GM23338 (cell line): ENCODE results near the gene EVC. TPM values are rescaled to one million over a fixed set of nuclear protein-coding genes. Genes with fewer than 3 reads are reported as not detected.

Source experiments
- ATAC-seq: fragments of 200-7000 bp; cut with Tn5 transposase; 3 replicates; pipeline ENCODE4 v1.9.1; 2020
- DNase-seq: peaks from one replicate; pipeline ENCODE4 v3.0.0-alpha.2; 2015; ENCODE audit warnings: low spot score
- H2AFZ ChIP-seq: fragments of 200-600 bp; sonication (generic); 2 replicates; pipeline ENCODE4 v1.8.0; 2016; ENCODE audit warnings: antibody characterized with exemption, mild to moderate bottlenecking, moderate library complexity
- H3F3A ChIP-seq: fragments of 200-600 bp; sonication (generic); replicated peaks from 2 replicates; pipeline ENCODE4 v1.8.0; 2017; ENCODE audit warnings: antibody characterized with exemption, mixed run types, low read depth
- H3K27ac ChIP-seq: fragments of 200-600 bp; sonication (generic); 2 replicates; pipeline ENCODE4 v1.6.1; 2016; ENCODE audit warnings: low read depth
- H3K27me3 ChIP-seq: fragments of 200-600 bp; sonication (generic); 2 replicates; pipeline ENCODE4 v1.8.0; 2016; ENCODE audit warnings: mild to moderate bottlenecking, mixed run types, moderate library complexity; ENCODE audit not compliant: insufficient read depth
- H3K36me3 ChIP-seq: fragments of 200-600 bp; sonication (generic); 2 replicates; pipeline ENCODE4 v1.8.0; 2016; ENCODE audit warnings: mild to moderate bottlenecking; ENCODE audit not compliant: insufficient read depth
- H3K4me1 ChIP-seq: fragments of 200-600 bp; sonication (generic); 2 replicates; pipeline ENCODE4 v1.8.0; 2016; ENCODE audit warnings: mild to moderate bottlenecking, moderate library complexity; ENCODE audit not compliant: insufficient read depth
- H3K4me2 ChIP-seq: fragments of 200-600 bp; sonication (generic); 2 replicates; pipeline ENCODE4 v1.7.1; 2017; ENCODE audit warnings: mixed run types
- H3K4me3 ChIP-seq: fragments of 200-600 bp; sonication (generic); 2 replicates; pipeline ENCODE4 v1.6.1; 2016; ENCODE audit warnings: mixed run types
- H3K79me2 ChIP-seq: fragments of 200-600 bp; sonication (generic); replicated peaks from 2 replicates; pipeline ENCODE4 v1.8.0; 2017; ENCODE audit warnings: mild to moderate bottlenecking; ENCODE audit not compliant: insufficient read depth
- H3K9me2 ChIP-seq: fragments of 200-600 bp; sonication (generic); 2 replicates; pipeline ENCODE4 v1.8.0; 2017; ENCODE audit not compliant: insufficient read depth
- H4K20me1 ChIP-seq: fragments of 200-600 bp; sonication (generic); replicated peaks from 2 replicates; pipeline ENCODE4 v1.8.0; 2017; ENCODE audit warnings: mild to moderate bottlenecking; ENCODE audit not compliant: insufficient read depth
- H3K27ac Mint-ChIP-seq: 2 replicates; pipeline ENCODE4 v1.8.0; 2020; ENCODE audit warnings: inconsistent platforms, mild to moderate bottlenecking, moderate library complexity, mixed read lengths
- H3K27me3 Mint-ChIP-seq: 3 replicates; pipeline ENCODE4 v1.8.0; 2022; ENCODE audit warnings: low read depth, mild to moderate bottlenecking, moderate library complexity, mixed read lengths, inconsistent platforms; ENCODE audit not compliant: insufficient read depth, poor library complexity
- H3K36me3 Mint-ChIP-seq: 3 replicates; pipeline ENCODE4 v1.8.0; 2021; ENCODE audit warnings: low read depth, mild to moderate bottlenecking, inconsistent platforms, moderate library complexity, mixed read lengths
- H3K4me1 Mint-ChIP-seq: 3 replicates; pipeline ENCODE4 v1.8.0; 2020; ENCODE audit warnings: mild to moderate bottlenecking, inconsistent platforms, mixed read lengths
- H3K4me3 Mint-ChIP-seq: 3 replicates; pipeline ENCODE4 v1.8.0; 2021; ENCODE audit warnings: moderate library complexity, mild to moderate bottlenecking, inconsistent platforms, mixed read lengths
- H3K9me3 Mint-ChIP-seq: 3 replicates; pipeline ENCODE4 v1.8.0; 2020; ENCODE audit warnings: moderate library complexity, mild to moderate bottlenecking, inconsistent platforms, mixed read lengths
- polyA plus RNA-seq: library from polyadenylated mRNA; unstranded; fragments of >200 nt; fragmentation: Nextera tagmentation; extraction: Ambion mirVana; gene quantifications from 2 replicates; pipeline ENCODE4 v1.2.1, GENCODE V29; 2016
- total RNA-seq: library from RNA; depleted of rRNA; stranded (reverse); fragments of >200 nt; shearing (Covaris generic); gene quantifications from 2 replicates; pipeline ENCODE4 v1.2.3, GENCODE V29; 2014
- TF ChIP-seq, protein P1 (sequence below), 2 experiments: fragments of 200-600 bp in 1 of 2; sonication (generic) in 1 of 2; conservative IDR thresholded peaks; 2 replicates each; pipeline versions ENCODE4 v1.5.1 to v1.6.1; 2016 to 2017; ENCODE audit warnings: antibody characterized with exemption in 2 of 2, low read depth in 2 of 2, mild to moderate bottlenecking in 2 of 2, moderate library complexity in 1 of 2
- TF ChIP-seq, protein P2 (sequence below): fragments of 250-450 bp; sonication (Bioruptor Pico); IDR thresholded peaks from 2 replicates; pipeline ENCODE4 v1.5.0; 2020; ENCODE audit warnings: mild to moderate bottlenecking, moderate library complexity
- TF ChIP-seq, protein P3 (sequence below): IDR thresholded peaks from one replicate; pipeline ENCODE4 v1.6.1; 2018; ENCODE audit warnings: antibody characterized with exemption; ENCODE audit not compliant: unreplicated experiment

Gene EVC
- total and polyA plus RNA-seq, 2 experiments from 2014 or later = 1.7 to 12.8 TPM

DNA sequence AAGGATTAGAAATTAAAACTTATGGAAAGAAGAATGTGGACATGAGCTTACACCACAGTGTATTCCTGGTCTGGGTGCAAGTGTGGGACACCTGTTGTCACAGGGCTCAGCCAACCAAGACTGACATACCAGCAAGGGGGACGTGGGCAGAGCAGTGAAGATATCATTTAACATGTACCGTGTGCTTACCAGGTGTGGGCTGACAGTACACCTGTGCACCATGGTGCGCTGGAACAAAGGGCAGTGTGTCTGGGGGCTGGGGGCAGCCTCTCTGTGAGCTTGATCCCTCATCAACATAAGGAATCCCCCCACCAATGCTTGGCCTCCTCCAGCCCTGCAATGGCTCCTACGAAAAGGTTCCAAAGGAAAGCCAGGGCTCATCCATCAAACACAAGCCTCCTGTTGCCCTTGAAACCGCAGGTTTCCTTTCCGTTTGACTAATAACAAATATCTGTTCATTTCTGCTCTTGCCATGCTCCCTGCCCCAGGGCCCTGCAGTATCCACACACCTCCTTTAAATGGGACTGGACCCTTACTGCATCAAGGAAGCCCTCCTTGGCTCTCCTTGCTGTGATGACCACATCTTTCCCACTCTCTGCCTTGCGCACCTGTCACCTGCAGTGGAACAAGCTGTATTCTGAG, 19.4 kb upstream of the EVC start (continued):
- TF ChIP-seq, protein P1, sequence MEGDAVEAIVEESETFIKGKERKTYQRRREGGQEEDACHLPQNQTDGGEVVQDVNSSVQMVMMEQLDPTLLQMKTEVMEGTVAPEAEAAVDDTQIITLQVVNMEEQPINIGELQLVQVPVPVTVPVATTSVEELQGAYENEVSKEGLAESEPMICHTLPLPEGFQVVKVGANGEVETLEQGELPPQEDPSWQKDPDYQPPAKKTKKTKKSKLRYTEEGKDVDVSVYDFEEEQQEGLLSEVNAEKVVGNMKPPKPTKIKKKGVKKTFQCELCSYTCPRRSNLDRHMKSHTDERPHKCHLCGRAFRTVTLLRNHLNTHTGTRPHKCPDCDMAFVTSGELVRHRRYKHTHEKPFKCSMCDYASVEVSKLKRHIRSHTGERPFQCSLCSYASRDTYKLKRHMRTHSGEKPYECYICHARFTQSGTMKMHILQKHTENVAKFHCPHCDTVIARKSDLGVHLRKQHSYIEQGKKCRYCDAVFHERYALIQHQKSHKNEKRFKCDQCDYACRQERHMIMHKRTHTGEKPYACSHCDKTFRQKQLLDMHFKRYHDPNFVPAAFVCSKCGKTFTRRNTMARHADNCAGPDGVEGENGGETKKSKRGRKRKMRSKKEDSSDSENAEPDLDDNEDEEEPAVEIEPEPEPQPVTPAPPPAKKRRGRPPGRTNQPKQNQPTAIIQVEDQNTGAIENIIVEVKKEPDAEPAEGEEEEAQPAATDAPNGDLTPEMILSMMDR (conservative IDR thresholded peaks at IDR 0.05; ENCODE audit: low read depth in 2 of 2) = no peak
- TF ChIP-seq, protein P2, sequence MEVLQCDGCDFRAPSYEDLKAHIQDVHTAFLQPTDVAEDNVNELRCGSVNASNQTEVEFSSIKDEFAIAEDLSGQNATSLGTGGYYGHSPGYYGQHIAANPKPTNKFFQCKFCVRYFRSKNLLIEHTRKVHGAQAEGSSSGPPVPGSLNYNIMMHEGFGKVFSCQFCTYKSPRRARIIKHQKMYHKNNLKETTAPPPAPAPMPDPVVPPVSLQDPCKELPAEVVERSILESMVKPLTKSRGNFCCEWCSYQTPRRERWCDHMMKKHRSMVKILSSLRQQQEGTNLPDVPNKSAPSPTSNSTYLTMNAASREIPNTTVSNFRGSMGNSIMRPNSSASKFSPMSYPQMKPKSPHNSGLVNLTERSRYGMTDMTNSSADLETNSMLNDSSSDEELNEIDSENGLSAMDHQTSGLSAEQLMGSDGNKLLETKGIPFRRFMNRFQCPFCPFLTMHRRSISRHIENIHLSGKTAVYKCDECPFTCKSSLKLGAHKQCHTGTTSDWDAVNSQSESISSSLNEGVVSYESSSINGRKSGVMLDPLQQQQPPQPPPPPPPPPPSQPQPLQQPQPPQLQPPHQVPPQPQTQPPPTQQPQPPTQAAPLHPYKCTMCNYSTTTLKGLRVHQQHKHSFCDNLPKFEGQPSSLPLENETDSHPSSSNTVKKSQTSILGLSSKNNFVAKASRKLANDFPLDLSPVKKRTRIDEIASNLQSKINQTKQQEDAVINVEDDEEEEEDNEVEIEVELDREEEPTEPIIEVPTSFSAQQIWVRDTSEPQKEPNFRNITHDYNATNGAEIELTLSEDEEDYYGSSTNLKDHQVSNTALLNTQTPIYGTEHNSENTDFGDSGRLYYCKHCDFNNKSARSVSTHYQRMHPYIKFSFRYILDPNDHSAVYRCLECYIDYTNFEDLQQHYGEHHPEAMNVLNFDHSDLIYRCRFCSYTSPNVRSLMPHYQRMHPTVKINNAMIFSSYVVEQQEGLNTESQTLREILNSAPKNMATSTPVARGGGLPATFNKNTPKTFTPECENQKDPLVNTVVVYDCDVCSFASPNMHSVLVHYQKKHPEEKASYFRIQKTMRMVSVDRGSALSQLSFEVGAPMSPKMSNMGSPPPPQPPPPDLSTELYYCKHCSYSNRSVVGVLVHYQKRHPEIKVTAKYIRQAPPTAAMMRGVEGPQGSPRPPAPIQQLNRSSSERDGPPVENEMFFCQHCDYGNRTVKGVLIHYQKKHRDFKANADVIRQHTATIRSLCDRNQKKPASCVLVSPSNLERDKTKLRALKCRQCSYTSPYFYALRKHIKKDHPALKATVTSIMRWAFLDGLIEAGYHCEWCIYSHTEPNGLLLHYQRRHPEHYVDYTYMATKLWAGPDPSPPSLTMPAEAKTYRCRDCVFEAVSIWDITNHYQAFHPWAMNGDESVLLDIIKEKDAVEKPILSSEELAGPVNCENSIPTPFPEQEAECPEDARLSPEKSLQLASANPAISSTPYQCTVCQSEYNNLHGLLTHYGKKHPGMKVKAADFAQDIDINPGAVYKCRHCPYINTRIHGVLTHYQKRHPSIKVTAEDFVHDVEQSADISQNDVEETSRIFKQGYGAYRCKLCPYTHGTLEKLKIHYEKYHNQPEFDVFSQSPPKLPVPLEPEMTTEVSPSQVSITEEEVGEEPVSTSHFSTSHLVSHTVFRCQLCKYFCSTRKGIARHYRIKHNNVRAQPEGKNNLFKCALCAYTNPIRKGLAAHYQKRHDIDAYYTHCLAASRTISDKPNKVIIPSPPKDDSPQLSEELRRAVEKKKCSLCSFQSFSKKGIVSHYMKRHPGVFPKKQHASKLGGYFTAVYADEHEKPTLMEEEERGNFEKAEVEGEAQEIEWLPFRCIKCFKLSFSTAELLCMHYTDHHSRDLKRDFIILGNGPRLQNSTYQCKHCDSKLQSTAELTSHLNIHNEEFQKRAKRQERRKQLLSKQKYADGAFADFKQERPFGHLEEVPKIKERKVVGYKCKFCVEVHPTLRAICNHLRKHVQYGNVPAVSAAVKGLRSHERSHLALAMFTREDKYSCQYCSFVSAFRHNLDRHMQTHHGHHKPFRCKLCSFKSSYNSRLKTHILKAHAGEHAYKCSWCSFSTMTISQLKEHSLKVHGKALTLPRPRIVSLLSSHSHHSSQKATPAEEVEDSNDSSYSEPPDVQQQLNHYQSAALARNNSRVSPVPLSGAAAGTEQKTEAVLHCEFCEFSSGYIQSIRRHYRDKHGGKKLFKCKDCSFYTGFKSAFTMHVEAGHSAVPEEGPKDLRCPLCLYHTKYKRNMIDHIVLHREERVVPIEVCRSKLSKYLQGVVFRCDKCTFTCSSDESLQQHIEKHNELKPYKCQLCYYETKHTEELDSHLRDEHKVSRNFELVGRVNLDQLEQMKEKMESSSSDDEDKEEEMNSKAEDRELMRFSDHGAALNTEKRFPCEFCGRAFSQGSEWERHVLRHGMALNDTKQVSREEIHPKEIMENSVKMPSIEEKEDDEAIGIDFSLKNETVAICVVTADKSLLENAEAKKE (CRISPR knock-in tag) = no peak

DNA sequence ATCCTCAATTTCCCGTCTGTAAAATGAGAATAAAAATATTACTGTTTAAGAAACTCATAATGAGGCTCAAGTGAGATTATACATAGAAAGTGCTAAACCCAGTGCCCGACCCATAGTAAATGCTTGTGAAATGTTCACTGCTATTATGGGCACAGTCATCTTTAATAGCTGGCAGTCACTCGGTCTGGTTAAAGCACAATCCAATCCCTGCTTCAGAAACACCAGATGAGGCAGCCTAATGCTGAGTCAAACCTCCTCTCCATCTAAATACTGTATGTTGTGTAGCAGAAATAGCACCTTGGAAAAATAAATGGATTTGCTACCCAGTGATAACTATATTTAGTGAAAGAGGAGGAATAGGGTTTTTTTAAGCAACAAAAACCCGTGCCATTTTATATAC, 17.1 kb upstream of the EVC start:
- Mint-ChIP-seq H3K4me1 (no peaks in the 10 kb centered on the region), H3K4me3 (no peak overlapping the region), H3K27ac (no peak overlapping the region), H3K27me3 (no peaks in the 10 kb centered on the region), H3K9me3 (no peaks in the 10 kb centered on the region), H3K36me3 (peaks cover 8% of the 10 kb centered on the region; the same call in 1 of the 3 replicates)
- Histone ChIP-seq H3K9me2 (no peaks in the 10 kb centered on the region), H3K27me3 (no peaks in the 10 kb centered on the region), H4K20me1 (peaks cover 3% of the 10 kb centered on the region; the same call in 1 of the 2 replicates), H3K4me1 (no peaks in the 10 kb centered on the region), H3F3A (no peaks in the 10 kb centered on the region), H3K36me3 (peaks cover 2% of the 10 kb centered on the region; the same call in 1 of the 2 replicates), H3K79me2 (no peaks in the 10 kb centered on the region), H3K4me2 (no peak overlapping the region), H3K4me3 (no peak overlapping the region), H3K27ac (no peak overlapping the region), H2AFZ (no peak overlapping the region)
- TF ChIP-seq, protein P3, sequence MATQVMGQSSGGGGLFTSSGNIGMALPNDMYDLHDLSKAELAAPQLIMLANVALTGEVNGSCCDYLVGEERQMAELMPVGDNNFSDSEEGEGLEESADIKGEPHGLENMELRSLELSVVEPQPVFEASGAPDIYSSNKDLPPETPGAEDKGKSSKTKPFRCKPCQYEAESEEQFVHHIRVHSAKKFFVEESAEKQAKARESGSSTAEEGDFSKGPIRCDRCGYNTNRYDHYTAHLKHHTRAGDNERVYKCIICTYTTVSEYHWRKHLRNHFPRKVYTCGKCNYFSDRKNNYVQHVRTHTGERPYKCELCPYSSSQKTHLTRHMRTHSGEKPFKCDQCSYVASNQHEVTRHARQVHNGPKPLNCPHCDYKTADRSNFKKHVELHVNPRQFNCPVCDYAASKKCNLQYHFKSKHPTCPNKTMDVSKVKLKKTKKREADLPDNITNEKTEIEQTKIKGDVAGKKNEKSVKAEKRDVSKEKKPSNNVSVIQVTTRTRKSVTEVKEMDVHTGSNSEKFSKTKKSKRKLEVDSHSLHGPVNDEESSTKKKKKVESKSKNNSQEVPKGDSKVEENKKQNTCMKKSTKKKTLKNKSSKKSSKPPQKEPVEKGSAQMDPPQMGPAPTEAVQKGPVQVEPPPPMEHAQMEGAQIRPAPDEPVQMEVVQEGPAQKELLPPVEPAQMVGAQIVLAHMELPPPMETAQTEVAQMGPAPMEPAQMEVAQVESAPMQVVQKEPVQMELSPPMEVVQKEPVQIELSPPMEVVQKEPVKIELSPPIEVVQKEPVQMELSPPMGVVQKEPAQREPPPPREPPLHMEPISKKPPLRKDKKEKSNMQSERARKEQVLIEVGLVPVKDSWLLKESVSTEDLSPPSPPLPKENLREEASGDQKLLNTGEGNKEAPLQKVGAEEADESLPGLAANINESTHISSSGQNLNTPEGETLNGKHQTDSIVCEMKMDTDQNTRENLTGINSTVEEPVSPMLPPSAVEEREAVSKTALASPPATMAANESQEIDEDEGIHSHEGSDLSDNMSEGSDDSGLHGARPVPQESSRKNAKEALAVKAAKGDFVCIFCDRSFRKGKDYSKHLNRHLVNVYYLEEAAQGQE = no peak
- ATAC-seq (no peak), DNase-seq (no peak)
